ENCODE measurements around the gene ZFR. TPM values are rescaled to one million over a fixed set of nuclear protein-coding genes. Genes with fewer than 3 reads are reported as not detected.

Gene ZFR
- total RNA-seq, 2 experiments from 2014 or later, result 58.8 to 61.0 TPM

- intact Hi-C loops (cut with DNase I, micrococcal nuclease), result no loop called here
- Mint-ChIP-seq H3K36me3 (ENCODE audit: low read depth) (peaks cover 76% of the 10 kb centered on the region), H3K4me3 (no peak overlapping the region), H3K27ac (no peak overlapping the region), H3K4me1 (ENCODE audit: low read depth) (no peaks in the 10 kb centered on the region), H3K9me3 (no peaks in the 10 kb centered on the region), H3K27me3 (no peaks in the 10 kb centered on the region)
- ATAC-seq (ENCODE audit: poor library complexity) (no peak), DNase-seq (no peak)
- ChIA-PET CTCF (no interaction called here), POLR2A (no interaction called here)
- no peak overlapping the region for H3K4me3 ChIP-seq (ENCODE audit: low read length)
- H3K9me3 ChIP-seq (ENCODE audit: control insufficient read depth in 1 of 2, insufficient read depth in 1 of 2, low read length in 2 of 2), result no peaks in the 10 kb centered on the region
- H3K36me3 ChIP-seq (ENCODE audit: insufficient read depth, low read length), result peaks cover 52% of the 10 kb centered on the region
- H3K27ac ChIP-seq (ENCODE audit: low read depth in 1 of 2, low read length in 2 of 2), result no peak overlapping the region
- H3K27me3 ChIP-seq (ENCODE audit: control insufficient read depth in 1 of 2, insufficient read depth in 2 of 2, low read length in 2 of 2), result no peaks in the 10 kb centered on the region
- TF ChIP-seq CTCF (IDR thresholded peaks at IDR 0.05), result no peak
- no peaks in the 10 kb centered on the region for H3K4me1 ChIP-seq (ENCODE audit: insufficient read depth, low read length)
Observed at GRCh38 chr5:32357658-32358057, 86.9 kb downstream of the ZFR start.

- ATAC-seq (ENCODE audit: poor library complexity), result no peak
- Histone ChIP-seq H3K27me3 (ENCODE audit: control insufficient read depth in 1 of 2, insufficient read depth in 2 of 2, low read length in 2 of 2) (no peaks in the 10 kb centered on the region), H3K4me1 (ENCODE audit: insufficient read depth, low read length) (no peaks in the 10 kb centered on the region), H3K27ac (ENCODE audit: low read depth in 1 of 2, low read length in 2 of 2) (no peak overlapping the region), H3K36me3 (ENCODE audit: insufficient read depth, low read length) (peaks cover 38% of the 10 kb centered on the region), H3K9me3 (ENCODE audit: control insufficient read depth in 1 of 2, insufficient read depth in 1 of 2, low read length in 2 of 2) (no peaks in the 10 kb centered on the region), H3K4me3 (ENCODE audit: low read length) (no peak overlapping the region)
- Mint-ChIP-seq H3K9me3 (no peaks in the 10 kb centered on the region), H3K27me3 (no peaks in the 10 kb centered on the region), H3K36me3 (ENCODE audit: low read depth) (peaks cover 61% of the 10 kb centered on the region), H3K4me1 (ENCODE audit: low read depth) (no peaks in the 10 kb centered on the region), H3K4me3 (no peak overlapping the region), H3K27ac (no peak overlapping the region)
- DNase-seq, result no peak
- CTCF ChIA-PET, result no interaction called here
- intact Hi-C loops (cut with DNase I, micrococcal nuclease), result no loop called here
- no peak for TF ChIP-seq CTCF (IDR thresholded peaks at IDR 0.05)
- POLR2A ChIA-PET, result no interaction called here
Observed at GRCh38 chr5:32355686-32356085, 88.9 kb downstream of the ZFR start.

GRCh38 chr5:32353420-32353819 is 91.1 kb downstream of the ZFR start:
- ATAC-seq (ENCODE audit: poor library complexity), result no peak
- H3K27me3 Mint-ChIP-seq, result no peaks in the 10 kb centered on the region
- no peak overlapping the region for H3K27ac Mint-ChIP-seq
- no peak overlapping the region for H3K4me3 ChIP-seq (ENCODE audit: low read length)
- intact Hi-C loops (cut with DNase I, micrococcal nuclease), result no loop called here
- no peak overlapping the region for H3K4me3 Mint-ChIP-seq
- H3K36me3 Mint-ChIP-seq (ENCODE audit: low read depth), result peaks cover 44% of the 10 kb centered on the region
- no peaks in the 10 kb centered on the region for H3K4me1 Mint-ChIP-seq (ENCODE audit: low read depth)
- H3K9me3 ChIP-seq (ENCODE audit: control insufficient read depth in 1 of 2, insufficient read depth in 1 of 2, low read length in 2 of 2), result no peaks in the 10 kb centered on the region
- no peaks in the 10 kb centered on the region for H3K4me1 ChIP-seq (ENCODE audit: insufficient read depth, low read length)
- no peak for TF ChIP-seq CTCF (IDR thresholded peaks at IDR 0.05)
- no peak for DNase-seq
- no peaks in the 10 kb centered on the region for H3K27me3 ChIP-seq (ENCODE audit: control insufficient read depth in 1 of 2, insufficient read depth in 2 of 2, low read length in 2 of 2)
- CTCF ChIA-PET, result no interaction called here
- no peak overlapping the region for H3K27ac ChIP-seq (ENCODE audit: low read depth in 1 of 2, low read length in 2 of 2)
- H3K36me3 ChIP-seq (ENCODE audit: insufficient read depth, low read length), result peaks cover 25% of the 10 kb centered on the region
- no peaks in the 10 kb centered on the region for H3K9me3 Mint-ChIP-seq
- POLR2A ChIA-PET, result interaction anchor here (0.8 kb wide), 1 partner anchor 36 kb away, joined by 3 read pairs; no protein-coding TSS in a partner anchor

Data from CD4-positive, alpha-beta T cell (primary cell).